Caco-2 (cell line): ENCODE measurements around the gene TAF12. TPM values are rescaled to one million over a fixed set of nuclear protein-coding genes. Genes with fewer than 3 reads are reported as not detected.
"Not testable (repeated sequence)": the region's sequence is repeated elsewhere in the genome, so short reads cannot be mapped to it uniquely, and the experiment has no call there.

Experiments
- BruUV-seq: library from RNA; stranded (reverse); fragments of 400-500 nt; replicated peaks from 2 replicates; lab custom pipeline; 2021; lab: Mats Ljungman, UMichigan
- CTCF ChIA-PET: fragments of 300-600 bp; sonication (Branson Sonifier 250); formaldehyde crosslinking; loops from one replicate; lab custom pipeline; 2022; ENCODE audit warnings: antibody characterized with exemption; lab: Charles Lee
- POLR2A ChIA-PET: fragments of 300-600 bp; sonication (Branson Sonifier 250); formaldehyde crosslinking; loops from one replicate; lab custom pipeline; 2022; ENCODE audit warnings: antibody characterized with exemption; lab: Charles Lee
- DNase-seq, 2 experiments: peaks; one replicate each; pipeline versions ENCODE4 v3.0.0 to v3.0.0-alpha.2; 2020 to 2022
- H3K27me3 ChIP-seq: replicated peaks from 2 replicates; pipeline ENCODE4 v1.6.0; 2011; ENCODE audit warnings: low read length; ENCODE audit not compliant: control insufficient read depth, insufficient read depth
- H3K36me3 ChIP-seq: 2 replicates; pipeline ENCODE4 v1.5.1; 2011; ENCODE audit warnings: low read length; ENCODE audit not compliant: control insufficient read depth, insufficient read depth
- H3K4me1 ChIP-seq: fragments of 250-450 bp; sonication (Bioruptor Pico); 2 replicates; pipeline ENCODE4 v1.5.1; 2020; ENCODE audit warnings: mild to moderate bottlenecking
- H3K4me3 ChIP-seq: 2 replicates; pipeline ENCODE4 v1.5.1; 2011; ENCODE audit warnings: low read depth, mild to moderate bottlenecking, control low read depth, low read length
- H3K9me3 ChIP-seq: fragments of 250-450 bp; sonication (Bioruptor Pico); 2 replicates; pipeline ENCODE4 v1.5.1; 2020; ENCODE audit warnings: mild to moderate bottlenecking, moderate library complexity
- H3K27ac Mint-ChIP-seq: one replicate; pipeline ENCODE4 v1.8.0; 2022; ENCODE audit warnings: mixed read lengths; ENCODE audit not compliant: unreplicated experiment
- H3K27me3 Mint-ChIP-seq: one replicate; pipeline ENCODE4 v1.8.0; 2022; ENCODE audit warnings: mixed read lengths; ENCODE audit not compliant: insufficient read depth, unreplicated experiment
- H3K36me3 Mint-ChIP-seq: one replicate; pipeline ENCODE4 v1.8.0; 2022; ENCODE audit warnings: mild to moderate bottlenecking, mixed read lengths; ENCODE audit not compliant: insufficient read depth, unreplicated experiment
- H3K4me1 Mint-ChIP-seq: one replicate; pipeline ENCODE4 v1.8.0; 2022; ENCODE audit warnings: low read depth, mixed read lengths; ENCODE audit not compliant: unreplicated experiment
- H3K4me3 Mint-ChIP-seq: one replicate; pipeline ENCODE4 v1.8.0; 2022; ENCODE audit warnings: mild to moderate bottlenecking, moderate library complexity, mixed read lengths; ENCODE audit not compliant: unreplicated experiment
- H3K9me3 Mint-ChIP-seq: one replicate; pipeline ENCODE4 v1.8.0; 2022; ENCODE audit warnings: mixed read lengths; ENCODE audit not compliant: unreplicated experiment
- CTCF ChIP-seq, 2 experiments: fragments of 200-600 bp in 1 of 2; IDR thresholded peaks; 1 replicate in 1 of 2; 2 replicates in 1 of 2; pipeline versions ENCODE4 v1.5.1 to v1.8.0; 2011 to 2022; ENCODE audit warnings: antibody characterized with exemption in 1 of 2, control low read depth in 1 of 2, inconsistent platforms in 1 of 2, low read depth in 1 of 2, low read length in 1 of 2, mild to moderate bottlenecking in 1 of 2, moderate library complexity in 1 of 2; ENCODE audit not compliant: insufficient read depth in 1 of 2, severe bottlenecking in 1 of 2, unreplicated experiment in 1 of 2
- intact Hi-C: fragments of 100-400 bp; cut with micrococcal nuclease; formaldehyde crosslinking; loops from one replicate; pipeline ENCODE4 v1.10.0; 2022; ENCODE audit not compliant: unreplicated experiment
- total RNA-seq: library from RNA; stranded (reverse); gene quantifications from 2 replicates; pipeline ENCODE4 v1.2.3, GENCODE V29; 2022

TAF12 gene
- total RNA-seq, 1 experiment from 2014 or later: 11.3 TPM

GRCh38 chr1:28602536-28603439 is 40.1 kb downstream of the TAF12 start:
- BruUV-seq: no TSS peak
- ChIA-PET POLR2A (interaction anchor here (1.0 to 2.5 kb wide), 3 partner anchors 21 to 87 kb away, joined by 5 to 22 read pairs (median 9); no protein-coding TSS in a partner anchor), CTCF (interaction anchor here (1.0 to 1.6 kb wide), 5 partner anchors 21 to 354 kb away, joined by 3 to 6 read pairs (median 3); no protein-coding TSS in a partner anchor)
- Histone ChIP-seq H3K4me3 (no peak overlapping the region), H3K4me1 (peaks cover 20% of the 10 kb centered on the region), H3K9me3 (no peaks in the 10 kb centered on the region), H3K36me3 (no peaks in the 10 kb centered on the region; the same call in 1 of the 2 replicates), H3K27me3 (no peaks in the 10 kb centered on the region)
- TF ChIP-seq CTCF (IDR thresholded peaks at IDR 0.05; ENCODE audit: insufficient read depth in 1 of 2, low read depth in 1 of 2, low read length in 1 of 2, severe bottlenecking in 1 of 2, unreplicated experiment in 1 of 2): peak; percentile 40 to 52
- H3K4me1 Mint-ChIP-seq: no peaks in the 10 kb centered on the region
- no peaks in the 10 kb centered on the region for H3K36me3 Mint-ChIP-seq
- no peaks in the 10 kb centered on the region for H3K9me3 Mint-ChIP-seq
- H3K27ac Mint-ChIP-seq: no peak overlapping the region
- DNase-seq: peak; percentile 55 to 67
- no peak overlapping the region for H3K4me3 Mint-ChIP-seq
- no peaks in the 10 kb centered on the region for H3K27me3 Mint-ChIP-seq
- intact Hi-C loops: loop anchor here (1.0 kb wide), 1 partner anchor 84 kb away; no protein-coding TSS in a partner anchor

GRCh38 chr1:28601696-28602095 is 41.2 kb downstream of the TAF12 start:
- intact Hi-C loops: loop anchor here (1.0 kb wide), 1 partner anchor 83 kb away; no protein-coding TSS in a partner anchor
- Histone ChIP-seq H3K27me3 (no peaks in the 10 kb centered on the region), H3K36me3 (no peaks in the 10 kb centered on the region; the same call in 1 of the 2 replicates), H3K4me3 (no peak overlapping the region), H3K4me1 (peaks cover 10% of the 10 kb centered on the region; the same call in 1 of the 2 replicates), H3K9me3 (no peaks in the 10 kb centered on the region)
- H3K27ac Mint-ChIP-seq: no peak overlapping the region
- H3K4me3 Mint-ChIP-seq: no peak overlapping the region
- H3K27me3 Mint-ChIP-seq: no peaks in the 10 kb centered on the region
- TF ChIP-seq CTCF (IDR thresholded peaks at IDR 0.05; ENCODE audit: insufficient read depth in 1 of 2, low read depth in 1 of 2, low read length in 1 of 2, severe bottlenecking in 1 of 2, unreplicated experiment in 1 of 2): no peak
- no peak for DNase-seq
- ChIA-PET POLR2A (interaction anchor here (0.6 to 2.5 kb wide), 2 partner anchors 20 to 41 kb away, joined by 6 to 22 read pairs; no protein-coding TSS in a partner anchor), CTCF (interaction anchor here (1.6 kb wide), 1 partner anchor 84 kb away, joined by 3 read pairs; no protein-coding TSS in a partner anchor)
- BruUV-seq: no TSS peak
- H3K9me3 Mint-ChIP-seq: no peaks in the 10 kb centered on the region
- no peaks in the 10 kb centered on the region for H3K36me3 Mint-ChIP-seq
- H3K4me1 Mint-ChIP-seq: no peaks in the 10 kb centered on the region

- H3K4me1 ChIP-seq, H3K27ac Mint-ChIP-seq, H3K27me3 Mint-ChIP-seq, H3K36me3 Mint-ChIP-seq, H3K9me3 ChIP-seq, CTCF ChIA-PET, DNase-seq, H3K9me3 Mint-ChIP-seq, H3K4me3 Mint-ChIP-seq, BruUV-seq, H3K4me3 ChIP-seq, H3K27me3 ChIP-seq, intact Hi-C loops, H3K36me3 ChIP-seq, POLR2A ChIA-PET, H3K4me1 Mint-ChIP-seq: not testable (repeated sequence)
Observed at GRCh38 chr1:28596276-28596675, 46.6 kb downstream of the TAF12 start.
